Sigmoid colon (tissue), 7 donors: ENCODE data around the gene C20orf173. TPM values are rescaled to one million over a fixed set of nuclear protein-coding genes. Genes with fewer than 3 reads are reported as not detected.
"Not testable (repeated sequence)": the region's sequence is repeated elsewhere in the genome, so short reads cannot be mapped to it uniquely, and the experiment has no call there.

Experiments
- DNase-seq: peaks from one replicate; pipeline ENCODE4 v3.0.0-alpha.2; 2019
- H3K27ac ChIP-seq, 4 donors: fragments of 200-600 bp; sonication (generic); one replicate each; pipeline ENCODE4 v1.5.1; 2016 to 2019; ENCODE audit warnings: mild to moderate bottlenecking in 1 of 4
- H3K27me3 ChIP-seq, 3 donors: fragments of 200-600 bp; sonication (generic); one replicate each; pipeline ENCODE4 v1.5.1; 2019; ENCODE audit warnings: mild to moderate bottlenecking in 1 of 3
- H3K36me3 ChIP-seq, 4 donors: fragments of 200-600 bp; sonication (generic); one replicate each; pipeline ENCODE4 v1.5.1; 2016 to 2019
- H3K4me1 ChIP-seq, 4 donors: fragments of 200-600 bp; sonication (generic); one replicate each; pipeline ENCODE4 v1.5.1; 2017 to 2019
- H3K4me3 ChIP-seq, 4 donors: fragments of 200-600 bp; sonication (generic); one replicate each; pipeline ENCODE4 v1.5.1; 2017 to 2019; ENCODE audit warnings: mild to moderate bottlenecking in 2 of 4, moderate library complexity in 1 of 4
- H3K9me3 ChIP-seq, 4 donors: fragments of 200-600 bp in 3 of 4; sonication (generic) in 3 of 4; one replicate each; pipeline versions ENCODE4 v1.5.1 to v1.6.1; 2013 to 2019
- CTCF ChIP-seq, 4 experiments: fragments of 450-650 bp in 3 of 4; fragments of 200-600 bp in 1 of 4; IDR thresholded peaks; one replicate each; pipeline ENCODE4 v1.5.1; 2016 to 2019; ENCODE audit warnings: antibody characterized with exemption in 4 of 4, mild to moderate bottlenecking in 3 of 4, moderate library complexity in 2 of 4
- EP300 ChIP-seq, 4 donors: sonication (generic); formaldehyde crosslinking; IDR thresholded peaks; one replicate each; pipeline ENCODE4 v1.6.1; 2017; ENCODE audit warnings: antibody characterized with exemption in 4 of 4
- POLR2A ChIP-seq, 2 donors: fragments of 450-650 bp; IDR thresholded peaks; one replicate each; pipeline ENCODE4 v1.6.1; 2016; ENCODE audit warnings: antibody characterized with exemption in 2 of 2, mild to moderate bottlenecking in 2 of 2, moderate library complexity in 2 of 2
- POLR2AphosphoS5 ChIP-seq, 4 donors: sonication (generic); formaldehyde crosslinking; IDR thresholded peaks; one replicate each; pipeline ENCODE4 v1.6.1; 2017; ENCODE audit warnings: antibody characterized with exemption in 4 of 4
- WGBS, 2 donors: extraction: QIAGEN DNeasy Blood & Tissue Kit; methylation state at CpG; one replicate each; pipeline ENCODE4 v1.1.7; 2013; 5-methylcytosine and 5-hydroxymethylcytosine counted together
- intact Hi-C: fragments of 100-400 bp; cut with DNase I; formaldehyde crosslinking; loops from one replicate; pipeline ENCODE4 v1.15.1; 2023
- polyA plus RNA-seq, 3 donors: library from polyadenylated mRNA; stranded (reverse); fragments of 200-250 nt; gene quantifications; one replicate each; pipeline ENCODE4 v1.2.3, GENCODE V29; 2013
- total RNA-seq, 4 donors: library from RNA; depleted of rRNA; stranded (reverse); fragments of >200 nt; gene quantifications; one replicate each; pipeline ENCODE4 v1.1.0, GENCODE V29; 2016
- donor health status: healthy with polysubstance abuse.
- donor health status: Bipolar disorder and iron deficiency.
- donor health status: healthy.

The C20orf173 gene
- total and polyA plus RNA-seq, 7 donors: not detected

- Histone ChIP-seq H3K36me3 (peaks cover 0 to 48% (median 20%) of the 10 kb centered on the region in 4 donors), H3K4me3 (no peak overlapping the region), H3K27me3 (no peaks in the 10 kb centered on the region), H3K9me3 (no peaks in the 10 kb centered on the region), H3K4me1 (peaks cover 0 to 4% (median 0%) of the 10 kb centered on the region in 4 donors), H3K27ac (no peak overlapping the region)
- intact Hi-C loops: no loop called here
- TF ChIP-seq CTCF (IDR thresholded peaks at IDR 0.05) (no peak), EP300 (IDR thresholded peaks at IDR 0.05) (no peak), POLR2AphosphoS5 (IDR thresholded peaks at IDR 0.05) (no peak), POLR2A (IDR thresholded peaks at IDR 0.05) (no peak)
- 88 to 93% methylated on average over 24 of the region's 24 CpGs for WGBS, 2 donors
- no peak for DNase-seq
These were observed 29.7 kb upstream of the C20orf173 start for GRCh38 chr20:35559042-35559693.

DNA sequence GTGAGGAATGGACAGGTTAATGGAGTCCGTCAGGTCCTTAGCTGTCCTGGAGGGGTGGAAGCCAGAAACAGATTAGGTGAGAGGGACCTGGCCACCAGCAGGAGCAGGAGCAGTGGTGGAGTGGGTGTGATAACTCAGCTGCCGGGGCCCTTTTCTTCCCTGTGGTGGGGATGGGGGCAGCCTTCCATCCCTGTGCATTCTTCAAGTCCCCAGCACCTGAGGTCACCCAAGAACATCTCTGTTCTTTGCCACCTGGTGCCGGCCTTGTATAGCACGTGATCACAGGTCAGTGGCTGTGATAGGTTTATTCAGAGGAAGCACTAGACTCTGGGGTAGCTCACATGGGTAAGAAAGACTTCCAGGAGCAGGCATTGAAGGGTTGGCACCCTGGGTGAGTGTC lies 29.0 kb upstream of the C20orf173 start:
- Histone ChIP-seq H3K4me1 (peaks cover 0 to 4% (median 0%) of the 10 kb centered on the region in 4 donors), H3K4me3 (no peak overlapping the region), H3K36me3 (peaks cover 0 to 55% (median 21%) of the 10 kb centered on the region in 4 donors), H3K27me3 (no peaks in the 10 kb centered on the region), H3K27ac (no peak overlapping the region), H3K9me3 (no peaks in the 10 kb centered on the region)
- intact Hi-C loops: no loop called here
- DNase-seq: no peak
- TF ChIP-seq POLR2A (IDR thresholded peaks at IDR 0.05) (no peak), EP300 (IDR thresholded peaks at IDR 0.05) (no peak), CTCF (IDR thresholded peaks at IDR 0.05) (no peak), POLR2AphosphoS5 (IDR thresholded peaks at IDR 0.05) (no peak)
- WGBS, 2 donors: 94% methylated on average over 4 of the region's 4 CpGs

DNA sequence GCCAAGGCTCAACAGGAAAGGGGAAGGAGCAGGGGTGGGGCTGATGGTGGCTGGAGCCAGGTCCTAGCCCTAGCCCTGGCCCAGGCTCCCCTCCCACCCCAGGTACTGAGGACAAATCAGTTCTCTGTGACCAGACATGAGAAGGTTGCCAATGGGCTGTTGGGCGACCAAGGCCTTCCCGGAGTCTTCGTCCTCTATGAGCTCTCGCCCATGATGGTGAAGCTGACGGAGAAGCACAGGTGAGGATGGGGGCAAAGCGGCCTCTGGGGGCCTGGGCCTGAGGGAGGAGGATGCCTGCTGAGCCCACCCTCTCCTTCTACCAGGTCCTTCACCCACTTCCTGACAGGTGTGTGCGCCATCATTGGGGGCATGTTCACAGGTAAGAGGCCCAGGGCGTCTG lies 27.4 kb upstream of the C20orf173 start:
- H3K27ac ChIP-seq: no peak overlapping the region
- no peak overlapping the region for H3K4me3 ChIP-seq
- peaks cover 0 to 69% (median 21%) of the 10 kb centered on the region in 4 donors for H3K36me3 ChIP-seq
- no peaks in the 10 kb centered on the region for H3K27me3 ChIP-seq
- H3K4me1 ChIP-seq: peaks cover 0 to 4% (median 0%) of the 10 kb centered on the region in 4 donors
- DNase-seq: no peak
- TF ChIP-seq CTCF (IDR thresholded peaks at IDR 0.05): no peak
- TF ChIP-seq EP300 (IDR thresholded peaks at IDR 0.05): no peak
- H3K9me3 ChIP-seq: no peaks in the 10 kb centered on the region
- WGBS, 2 donors: 96% methylated on average over 8 of the region's 8 CpGs
- intact Hi-C loops: no loop called here

- 96% methylated on average over 21 of the region's 21 CpGs for WGBS, 2 donors
- H3K27ac ChIP-seq: no peak overlapping the region
These were observed 26.6 kb upstream of the C20orf173 start for GRCh38 chr20:35555951-35556645.

GRCh38 chr20:35555461-35555860 lies 26.0 kb upstream of the C20orf173 start:
- intact Hi-C loops, H3K9me3 ChIP-seq, DNase-seq, H3K4me3 ChIP-seq, H3K4me1 ChIP-seq, H3K27ac ChIP-seq, H3K27me3 ChIP-seq: not testable (repeated sequence)
- WGBS, 2 donors: 82 to 91% methylated on average over 4 of the region's 4 CpGs
- H3K36me3 ChIP-seq: peaks cover 3 to 84% (median 27%) of the 10 kb centered on the region in 4 donors

More at GRCh38 chr20:35555951-35556645, 26.6 kb upstream of the C20orf173 start:
- Histone ChIP-seq H3K36me3 (peaks cover 2 to 77% (median 21%) of the 10 kb centered on the region in 4 donors), H3K27me3 (no peaks in the 10 kb centered on the region), H3K4me3 (no peak overlapping the region), H3K4me1 (peaks cover 0 to 2% (median 0%) of the 10 kb centered on the region in 4 donors), H3K9me3 (no peaks in the 10 kb centered on the region)
- intact Hi-C loops: no loop called here
- TF ChIP-seq CTCF (IDR thresholded peaks at IDR 0.05) (no peak), POLR2A (IDR thresholded peaks at IDR 0.05) (no peak), POLR2AphosphoS5 (IDR thresholded peaks at IDR 0.05) (no peak), EP300 (IDR thresholded peaks at IDR 0.05) (no peak)
- DNase-seq: no peak
